ENCODE data around the gene SNAPC2.

Gene SNAPC2

GRCh38 chr19:7895565-7895964 lies 24.6 kb upstream of the SNAPC2 start:
- Histone ChIP-seq H3K4me3 (IDR thresholded peaks at IDR 0.05; ENCODE audit: insufficient read depth, low read depth, low read length) (no peak overlapping the region), H3K9ac (no peak overlapping the region), H3K4me2 (no peak overlapping the region), H3K27ac (no peak overlapping the region), H3K79me2 (ENCODE audit: insufficient read depth, low read depth) (no peaks in the 10 kb centered on the region), H4K20me1 (ENCODE audit: insufficient read depth) (no peaks in the 10 kb centered on the region), H3K4me1 (ENCODE audit: low read depth, poor library complexity, severe bottlenecking) (no peaks in the 10 kb centered on the region), H3K36me3 (ENCODE audit: insufficient read depth) (no peaks in the 10 kb centered on the region), H2AFZ (ENCODE audit: low read depth) (no peak overlapping the region), H3K27me3 (ENCODE audit: insufficient read depth, low read depth) (peaks cover 25% of the 10 kb centered on the region; the same call in 1 of the 2 replicates)
- TF ChIP-seq CTCF (conservative IDR thresholded peaks at IDR 0.05; ENCODE audit: low read depth, low read length), result no peak

GRCh38 chr19:7897292-7897691 lies 22.8 kb upstream of the SNAPC2 start:
- H3K79me2 ChIP-seq (ENCODE audit: insufficient read depth, low read depth), result no peaks in the 10 kb centered on the region
- no peak overlapping the region for H2AFZ ChIP-seq (ENCODE audit: low read depth)
- peaks cover 13% of the 10 kb centered on the region; the same call in 1 of the 2 replicates for H3K27me3 ChIP-seq (ENCODE audit: insufficient read depth, low read depth)
- H3K4me1 ChIP-seq (ENCODE audit: low read depth, poor library complexity, severe bottlenecking), result no peaks in the 10 kb centered on the region
- no peak overlapping the region for H3K4me2 ChIP-seq
- no peak overlapping the region for H3K4me3 ChIP-seq (IDR thresholded peaks at IDR 0.05; ENCODE audit: insufficient read depth, low read depth, low read length)
- no peak for TF ChIP-seq CTCF (conservative IDR thresholded peaks at IDR 0.05; ENCODE audit: low read depth, low read length)
- no peak overlapping the region for H3K27ac ChIP-seq
- no peaks in the 10 kb centered on the region for H4K20me1 ChIP-seq (ENCODE audit: insufficient read depth)
- H3K36me3 ChIP-seq (ENCODE audit: insufficient read depth), result no peaks in the 10 kb centered on the region
- H3K9ac ChIP-seq, result no peak overlapping the region

GRCh38 chr19:7898967-7899366 lies 21.2 kb upstream of the SNAPC2 start:
- H3K79me2 ChIP-seq (ENCODE audit: insufficient read depth, low read depth), result no peaks in the 10 kb centered on the region
- H3K4me3 ChIP-seq (IDR thresholded peaks at IDR 0.05; ENCODE audit: insufficient read depth, low read depth, low read length), result no peak overlapping the region
- no peak overlapping the region for H3K27ac ChIP-seq
- no peak overlapping the region for H2AFZ ChIP-seq (ENCODE audit: low read depth)
- H3K27me3 ChIP-seq (ENCODE audit: insufficient read depth, low read depth), result peaks cover 5% of the 10 kb centered on the region; the same call in 1 of the 2 replicates
- H3K36me3 ChIP-seq (ENCODE audit: insufficient read depth), result no peaks in the 10 kb centered on the region
- TF ChIP-seq CTCF (conservative IDR thresholded peaks at IDR 0.05; ENCODE audit: low read depth, low read length), result no peak
- H4K20me1 ChIP-seq (ENCODE audit: insufficient read depth), result no peaks in the 10 kb centered on the region
- H3K4me1 ChIP-seq (ENCODE audit: low read depth, poor library complexity, severe bottlenecking), result no peaks in the 10 kb centered on the region
- H3K4me2 ChIP-seq, result no peak overlapping the region
- H3K9ac ChIP-seq, result no peak overlapping the region

GRCh38 chr19:7899751-7900378 lies 20.3 kb upstream of the SNAPC2 start:
- Histone ChIP-seq H3K27ac (no peak overlapping the region), H3K4me3 (IDR thresholded peaks at IDR 0.05; ENCODE audit: insufficient read depth, low read depth, low read length) (no peak overlapping the region), H3K79me2 (ENCODE audit: insufficient read depth, low read depth) (peaks cover 8% of the 10 kb centered on the region), H4K20me1 (ENCODE audit: insufficient read depth) (no peaks in the 10 kb centered on the region), H3K36me3 (ENCODE audit: insufficient read depth) (no peaks in the 10 kb centered on the region), H3K9ac (no peak overlapping the region), H2AFZ (ENCODE audit: low read depth) (no peak overlapping the region), H3K4me1 (ENCODE audit: low read depth, poor library complexity, severe bottlenecking) (peaks cover 1% of the 10 kb centered on the region), H3K27me3 (ENCODE audit: insufficient read depth, low read depth) (no peaks in the 10 kb centered on the region), H3K4me2 (no peak overlapping the region)
- no peak for TF ChIP-seq CTCF (conservative IDR thresholded peaks at IDR 0.05; ENCODE audit: low read depth, low read length)
